G401 (cell line): ENCODE results near the gene MYLIP. TPM values are rescaled to one million over a fixed set of nuclear protein-coding genes. Genes with fewer than 3 reads are reported as not detected.

ENCODE experiments used
- DNase-seq: peaks from one replicate; pipeline ENCODE4 v3.0.0-alpha.2; 2015; ENCODE audit warnings: low spot score
- in situ Hi-C: cut with HindIII; loops from 2 replicates; pipeline ENCODE4 v1.10.0; 2016; ENCODE audit warnings: low sequenced_read_pairs, mixed read lengths
- total RNA-seq: library from RNA; depleted of rRNA; stranded (reverse); fragments of >200 nt; shearing (Covaris generic); gene quantifications from 2 replicates; pipeline ENCODE4 v1.2.3, GENCODE V29; 2014

MYLIP gene
- total RNA-seq, 1 experiment from 2014 or later: 2.0 TPM

DNA sequence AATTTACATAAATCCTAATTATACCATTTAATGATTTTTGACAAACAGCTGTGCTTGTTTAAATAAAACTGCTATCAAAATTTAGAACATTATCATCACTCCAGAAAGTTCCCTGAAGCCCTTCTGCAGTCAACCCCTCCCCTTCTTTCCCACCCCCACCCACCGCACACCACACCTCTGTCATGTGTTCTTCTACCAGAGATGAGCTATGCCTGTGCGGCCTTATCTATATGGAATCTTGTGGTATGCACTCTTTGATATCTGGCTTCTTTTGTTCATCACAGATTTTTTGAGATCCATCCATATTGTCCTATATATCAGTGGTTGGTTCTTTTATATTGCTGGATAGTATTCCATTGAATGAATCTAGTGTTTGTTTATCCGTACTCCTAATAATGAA, 7.2 kb downstream of the MYLIP start:
- in situ Hi-C loops: no loop called here
- no peak for DNase-seq

DNA sequence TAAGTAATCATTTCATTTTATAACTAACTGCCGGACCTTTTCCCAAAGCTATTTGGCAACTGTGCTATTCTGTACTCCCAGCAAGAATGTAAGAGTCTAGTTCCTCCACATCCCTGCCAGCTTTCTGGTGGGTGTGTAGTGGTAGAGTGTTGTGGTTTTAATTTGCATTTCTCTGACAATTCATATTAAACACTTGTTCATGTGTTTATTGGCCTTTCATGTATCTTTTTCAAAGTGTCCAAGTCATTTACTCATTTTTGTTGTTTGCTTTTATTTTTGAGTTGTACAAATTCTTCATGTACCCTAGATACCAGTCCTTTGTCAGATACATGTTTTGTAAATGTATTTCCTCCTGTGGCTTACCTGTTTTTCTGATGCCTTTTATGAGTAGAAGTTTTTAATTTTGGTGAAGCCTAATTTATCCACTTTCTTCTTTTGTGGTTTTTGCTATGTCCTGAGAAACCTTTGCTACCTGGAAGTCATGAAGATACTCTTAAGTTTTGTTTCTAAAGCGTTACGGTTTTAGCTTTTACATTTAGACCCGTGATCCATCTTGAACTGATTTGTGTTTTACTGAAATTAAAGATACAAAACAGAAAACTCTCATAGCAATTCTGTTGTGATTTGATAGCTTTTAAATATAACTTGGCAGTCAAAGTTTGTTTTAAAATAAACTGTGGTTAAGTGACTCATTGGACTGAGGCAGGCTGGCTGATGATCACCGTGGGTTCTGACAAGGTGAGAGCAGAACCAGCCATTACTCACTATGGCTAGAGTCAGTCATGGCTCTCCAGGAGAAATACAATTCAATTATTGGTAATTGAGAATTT, 8.0 kb downstream of the MYLIP start:
- no peak for DNase-seq
- in situ Hi-C loops: no loop called here

DNA sequence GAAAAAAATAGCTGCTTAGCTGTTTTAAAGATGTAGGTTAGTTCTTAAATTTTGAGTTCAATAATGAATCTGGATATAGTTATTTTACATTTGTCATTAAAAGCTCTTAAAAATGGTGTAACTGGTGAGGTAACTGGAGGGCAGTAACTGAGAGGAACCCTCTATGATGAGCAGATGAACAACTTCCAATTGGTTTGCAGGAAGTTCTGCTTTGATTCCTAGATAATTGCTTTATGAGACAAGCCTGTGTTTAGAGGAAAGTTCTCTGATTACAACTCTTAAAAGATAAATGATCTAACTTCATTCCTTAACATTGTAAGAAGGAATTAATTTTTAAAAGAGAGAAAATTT, 8.5 kb downstream of the MYLIP start:
- in situ Hi-C loops: no loop called here
- no peak for DNase-seq

DNA sequence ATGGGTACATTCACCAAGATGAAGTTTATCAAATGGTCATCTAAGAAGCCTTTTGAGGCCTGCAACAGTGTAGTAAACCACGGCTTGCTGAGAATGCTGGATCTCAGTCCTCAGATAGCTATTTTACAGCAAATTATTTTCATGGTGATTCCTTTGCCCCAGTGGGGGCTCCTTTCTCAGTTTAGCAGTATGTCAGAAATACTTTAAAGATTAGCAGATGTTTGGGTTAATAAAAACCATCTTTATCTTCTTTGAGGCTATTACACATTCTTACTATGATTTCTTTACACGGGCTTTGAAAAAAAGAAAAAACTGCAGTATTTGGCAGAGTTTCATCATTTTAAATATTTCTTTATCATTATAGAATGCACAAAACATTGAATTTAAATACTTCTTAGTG, 10.7 kb downstream of the MYLIP start:
- in situ Hi-C loops: no loop called here
- no peak for DNase-seq

DNA sequence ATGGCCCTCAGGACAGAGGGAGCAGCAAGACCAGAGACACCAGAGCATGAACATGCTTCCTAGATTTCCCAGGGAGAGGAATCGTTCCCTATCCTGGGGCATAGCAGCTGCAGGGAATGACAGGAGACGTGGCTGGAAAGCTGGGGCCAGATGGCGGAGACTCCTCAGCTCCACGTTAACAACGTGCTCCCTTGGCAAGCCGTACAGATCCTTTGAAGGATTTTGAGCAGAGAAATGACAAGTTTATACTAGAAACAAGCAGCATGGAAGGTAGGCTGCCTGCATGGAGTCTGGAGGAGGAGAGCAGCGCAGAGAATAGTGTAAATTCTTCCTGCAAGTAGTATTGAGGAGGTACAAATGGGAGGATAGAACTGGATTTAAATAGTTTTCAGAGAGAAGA, 11.7 kb downstream of the MYLIP start:
- in situ Hi-C loops: no loop called here
- no peak for DNase-seq

DNA sequence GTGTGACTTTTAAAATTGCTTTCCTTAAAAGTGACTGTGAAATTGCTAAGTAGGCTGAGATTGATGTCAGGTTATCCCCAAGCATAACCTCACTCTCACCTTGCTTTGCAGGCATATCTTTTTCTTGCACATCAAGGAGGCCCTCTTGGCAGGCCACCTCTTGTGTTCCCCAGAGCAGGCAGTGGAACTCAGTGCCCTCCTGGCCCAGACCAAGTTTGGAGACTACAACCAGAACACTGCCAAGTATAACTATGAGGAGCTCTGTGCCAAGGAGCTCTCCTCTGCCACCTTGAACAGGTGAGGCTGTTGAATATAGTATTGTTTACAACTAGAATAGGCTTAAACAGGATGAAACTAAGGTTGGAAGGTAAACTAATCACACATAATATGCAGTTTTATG, 12.6 kb downstream of the MYLIP start:
- in situ Hi-C loops: no loop called here
- DNase-seq: no peak

DNA sequence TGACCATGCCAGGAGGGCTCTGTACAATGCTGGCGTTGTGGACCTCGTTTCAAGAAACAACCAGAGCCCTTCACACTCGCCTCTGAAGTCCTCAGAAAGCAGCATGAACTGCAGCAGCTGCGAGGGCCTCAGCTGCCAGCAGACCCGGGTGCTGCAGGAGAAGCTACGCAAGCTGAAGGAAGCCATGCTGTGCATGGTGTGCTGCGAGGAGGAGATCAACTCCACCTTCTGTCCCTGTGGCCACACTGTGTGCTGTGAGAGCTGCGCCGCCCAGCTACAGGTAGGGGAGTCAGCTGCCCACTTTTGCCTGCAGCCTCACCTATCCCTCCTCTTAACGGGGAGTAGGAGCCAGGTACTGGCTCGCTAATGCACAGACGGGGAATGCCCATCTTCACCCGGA, 16.2 kb downstream of the MYLIP start:
- DNase-seq: no peak
- in situ Hi-C loops: no loop called here

DNA sequence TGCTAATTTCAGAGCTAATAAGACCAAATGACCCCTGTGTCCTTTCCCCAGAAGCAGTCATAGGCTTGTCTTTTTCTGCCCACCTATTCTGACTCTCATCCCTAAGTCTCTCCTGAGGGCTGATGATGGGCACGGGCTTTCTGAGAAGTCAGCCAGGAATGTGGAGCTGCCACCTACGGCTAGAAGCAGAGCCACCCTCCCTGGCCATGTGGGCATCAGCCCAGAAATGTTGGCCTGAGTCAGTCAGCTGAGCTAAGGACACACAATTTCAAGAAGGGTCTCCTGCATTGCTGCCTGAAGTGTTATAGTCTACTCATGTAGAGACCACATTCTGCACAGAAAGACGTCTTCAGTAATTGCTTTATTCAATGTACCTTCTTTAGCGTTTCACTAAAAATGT, 17.1 kb downstream of the MYLIP start:
- in situ Hi-C loops: no loop called here
- DNase-seq: no peak

DNA sequence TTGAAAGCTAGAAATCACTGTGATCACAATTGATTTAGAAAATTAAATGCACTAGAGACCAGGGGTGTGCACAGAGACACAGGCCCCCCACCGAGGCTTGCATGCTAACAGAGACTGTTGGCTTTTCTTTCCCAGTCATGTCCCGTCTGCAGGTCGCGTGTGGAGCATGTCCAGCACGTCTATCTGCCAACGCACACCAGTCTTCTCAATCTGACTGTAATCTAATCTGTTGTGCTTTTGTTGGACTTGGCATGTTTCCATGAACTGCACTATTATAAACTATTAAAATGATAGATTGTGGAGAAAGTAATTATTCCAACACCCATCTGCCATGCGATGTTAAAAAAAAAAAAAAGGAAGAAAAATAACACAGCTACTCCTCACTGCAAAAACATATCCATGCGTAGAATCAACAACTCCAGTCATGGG, 17.7 kb downstream of the MYLIP start:
- in situ Hi-C loops: no loop called here
- no peak for DNase-seq

DNA sequence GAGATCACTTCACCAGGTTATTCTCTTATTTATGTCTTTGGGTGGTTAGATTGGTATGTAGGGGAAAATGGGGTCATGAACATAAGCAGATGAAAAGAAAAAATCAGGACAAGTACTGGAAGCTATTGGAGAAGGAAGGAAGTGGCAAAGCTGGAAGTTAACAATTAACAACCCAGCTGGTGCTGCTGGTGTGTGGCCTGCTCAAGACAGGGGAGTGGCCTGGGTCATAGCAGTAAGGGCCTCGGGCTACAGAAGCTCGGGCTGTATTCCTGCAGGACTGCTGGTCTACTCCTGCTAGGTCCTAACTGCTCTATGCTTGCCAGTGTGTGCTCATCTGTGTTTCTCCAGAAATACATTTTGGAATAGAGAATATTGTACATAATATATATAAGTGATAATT, 19.6 kb downstream of the MYLIP start:
- in situ Hi-C loops: no loop called here
- no peak for DNase-seq

DNA sequence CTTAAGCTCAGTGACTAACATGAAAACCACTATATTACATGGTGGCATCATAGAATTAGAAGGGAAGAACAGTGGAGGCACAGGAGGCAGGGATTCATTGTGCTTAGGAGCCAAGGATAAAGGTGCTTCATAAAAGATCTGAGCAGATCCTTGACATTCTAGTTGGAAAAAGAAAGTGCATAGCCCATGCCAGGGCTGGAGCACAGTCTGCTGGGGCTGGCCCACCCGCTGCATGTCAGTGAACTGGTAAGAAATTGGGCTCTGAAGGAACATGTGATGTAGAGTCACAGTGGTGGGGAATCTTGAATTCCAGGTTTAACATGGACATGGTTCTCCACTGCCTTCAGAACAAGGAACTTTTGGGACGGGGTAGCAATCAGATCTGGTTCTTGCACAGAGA, 20.4 kb downstream of the MYLIP start:
- in situ Hi-C loops: no loop called here

DNA sequence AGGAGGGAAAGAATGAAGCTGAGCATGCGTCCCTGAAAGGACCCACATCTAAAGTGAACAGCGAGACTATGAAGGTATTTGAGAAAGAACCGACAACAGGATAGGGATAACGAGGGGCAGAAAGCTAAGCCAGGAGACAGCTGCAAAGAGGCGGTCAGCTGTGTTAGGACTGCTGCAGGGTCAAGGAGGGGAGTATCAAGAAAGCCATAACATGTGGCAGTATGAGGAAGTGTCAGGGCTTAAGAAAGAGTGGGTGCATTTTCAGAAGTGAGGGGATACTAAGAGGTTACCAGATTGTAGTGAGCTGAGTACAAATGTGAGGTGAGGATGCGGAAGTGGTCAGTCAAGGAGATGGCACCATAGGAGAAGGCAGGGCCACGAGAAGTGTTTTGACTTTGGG, 21.2 kb downstream of the MYLIP start:
- DNase-seq: no peak
- in situ Hi-C loops: no loop called here

More for the DNA sequence above, 20.4 kb downstream of the MYLIP start:
- DNase-seq: no peak

DNA sequence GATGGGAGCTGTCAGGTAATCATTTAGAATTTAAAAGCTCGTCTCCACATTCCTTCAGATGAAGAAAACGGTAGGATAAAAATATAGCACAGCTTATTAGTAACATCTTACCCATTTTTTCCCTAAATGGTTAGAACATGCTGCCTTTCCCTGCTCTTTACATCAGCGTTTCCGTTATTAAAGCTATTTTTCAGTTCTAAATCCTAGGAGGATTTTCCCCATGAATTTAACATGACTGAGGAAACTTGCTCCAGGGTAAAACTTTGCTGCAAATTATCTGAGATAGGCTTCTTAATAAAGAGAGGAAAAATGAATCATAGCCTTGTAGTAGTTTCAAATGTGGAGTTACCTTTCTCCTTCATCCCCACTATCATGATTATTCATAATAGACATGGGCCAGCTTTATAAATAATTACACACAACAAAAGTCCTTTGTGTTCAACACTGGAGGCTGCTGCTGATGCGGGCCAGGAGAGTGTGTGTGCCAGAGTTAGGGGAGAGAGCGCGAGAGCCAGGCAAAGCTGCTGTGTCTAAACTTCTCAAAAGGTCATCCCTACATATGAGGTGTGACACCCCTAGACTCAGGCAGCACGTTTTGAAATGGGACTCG, 24.4 kb downstream of the MYLIP start:
- in situ Hi-C loops: no loop called here
- no peak for DNase-seq

DNA sequence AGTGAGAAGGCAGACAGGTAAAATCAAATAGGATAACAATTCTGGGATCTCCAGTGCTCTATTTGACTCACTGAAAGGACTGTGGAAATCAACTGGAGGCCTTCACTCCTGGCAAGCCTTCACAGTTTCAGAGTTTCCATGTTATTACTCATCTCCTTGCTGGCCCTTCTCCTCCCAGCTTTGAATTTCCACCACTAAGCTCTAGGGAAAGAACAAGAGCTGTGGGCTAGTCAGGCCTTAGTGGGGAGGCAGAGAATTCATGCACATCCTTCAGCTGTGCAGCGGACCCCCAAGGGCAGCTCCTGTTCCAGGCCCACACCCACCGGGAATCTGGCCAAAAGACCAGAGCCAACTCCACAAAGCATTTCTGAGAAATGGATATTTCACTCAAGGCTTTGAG, 26.0 kb downstream of the MYLIP start:
- DNase-seq: no peak
- in situ Hi-C loops: no loop called here

DNA sequence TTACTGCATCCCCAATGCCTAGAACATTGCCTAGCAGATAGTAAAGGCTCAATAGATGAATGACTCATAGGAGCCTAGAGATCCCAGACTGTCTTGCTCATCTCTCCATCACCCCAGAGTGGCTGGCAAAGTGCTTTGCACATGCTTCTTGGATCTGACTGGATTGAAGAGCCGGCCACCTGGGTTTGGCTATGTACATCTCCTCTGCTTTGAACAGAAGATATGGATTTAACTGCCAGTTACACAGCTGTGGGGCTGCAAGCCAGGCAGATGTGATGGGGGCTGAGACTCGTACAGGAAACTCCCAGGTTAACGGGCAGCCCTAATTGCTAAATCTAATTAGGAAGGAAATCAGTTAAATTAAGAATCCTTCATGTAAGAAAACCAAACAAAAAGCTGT, 28.6 kb downstream of the MYLIP start:
- DNase-seq: no peak
- in situ Hi-C loops: no loop called here

DNA sequence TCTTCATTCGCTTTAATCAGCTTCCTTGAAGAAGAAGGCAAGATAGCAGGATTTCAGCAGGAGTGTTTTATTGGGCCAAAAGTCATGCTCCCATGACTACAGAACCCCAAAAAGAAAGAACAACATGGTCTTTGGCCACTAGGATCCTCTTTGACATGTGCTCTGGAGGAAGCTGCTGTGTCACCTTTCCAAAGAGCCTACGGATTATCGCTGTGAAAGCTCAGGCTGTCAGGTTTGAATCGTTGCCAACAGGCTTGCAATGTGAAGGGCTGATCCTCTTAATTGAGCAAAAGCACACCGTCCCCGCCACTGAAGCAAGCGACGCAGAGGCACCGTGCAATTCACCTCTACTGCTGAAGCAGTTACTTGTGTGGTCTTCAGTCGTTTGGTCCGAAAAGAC, 29.0 kb downstream of the MYLIP start:
- in situ Hi-C loops: no loop called here
- peak; percentile 79 for DNase-seq

DNA sequence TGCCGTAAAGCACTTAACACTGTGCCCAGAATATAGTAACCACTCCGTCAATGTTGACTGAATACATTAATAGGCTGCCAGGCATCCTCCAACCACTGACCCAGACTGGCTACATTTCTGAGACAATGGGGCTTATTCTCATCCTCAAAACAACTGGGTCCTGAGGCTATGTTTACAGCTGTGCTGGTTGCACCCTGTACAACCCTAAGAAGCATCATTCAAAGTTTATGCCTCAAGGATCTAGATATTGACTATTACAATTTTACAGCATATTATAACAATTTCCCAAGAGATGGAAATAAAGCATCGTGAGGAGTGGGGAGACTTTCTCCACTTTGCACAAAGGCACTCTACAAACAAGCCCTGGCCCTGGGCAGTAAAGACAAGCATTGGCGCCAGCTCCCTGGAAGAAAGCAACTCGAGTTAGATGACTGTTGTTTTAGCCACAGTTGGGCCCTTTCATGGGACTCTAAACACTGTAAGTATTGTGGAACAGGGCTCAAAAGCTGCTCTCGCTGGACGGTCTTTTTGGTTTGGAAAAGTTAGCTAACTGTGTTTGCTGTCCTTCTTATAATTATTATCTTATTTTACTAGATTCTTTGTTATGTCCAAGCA, 30.2 kb downstream of the MYLIP start:
- in situ Hi-C loops: no loop called here
- DNase-seq: no peak

DNA sequence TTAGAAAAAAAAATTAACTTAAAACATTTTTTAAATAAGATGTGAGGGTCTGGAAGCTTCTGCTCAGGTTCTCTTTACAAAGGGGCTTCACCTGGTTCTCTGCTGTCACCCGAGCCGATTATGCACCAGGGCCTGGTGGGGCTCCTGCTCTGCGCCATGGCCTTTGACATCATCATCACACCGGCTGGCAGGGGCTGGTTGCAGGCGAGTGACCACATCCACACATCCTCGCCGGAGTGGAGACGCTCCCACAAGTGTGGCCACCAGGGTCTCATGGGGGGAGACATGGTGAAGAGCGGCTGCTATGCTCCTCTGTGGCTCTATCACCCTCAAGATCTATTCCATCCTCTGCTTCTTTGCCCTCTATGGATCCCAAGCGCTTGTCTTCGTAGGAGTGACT, 31.9 kb downstream of the MYLIP start:
- no peak for DNase-seq
- in situ Hi-C loops: no loop called here

DNA sequence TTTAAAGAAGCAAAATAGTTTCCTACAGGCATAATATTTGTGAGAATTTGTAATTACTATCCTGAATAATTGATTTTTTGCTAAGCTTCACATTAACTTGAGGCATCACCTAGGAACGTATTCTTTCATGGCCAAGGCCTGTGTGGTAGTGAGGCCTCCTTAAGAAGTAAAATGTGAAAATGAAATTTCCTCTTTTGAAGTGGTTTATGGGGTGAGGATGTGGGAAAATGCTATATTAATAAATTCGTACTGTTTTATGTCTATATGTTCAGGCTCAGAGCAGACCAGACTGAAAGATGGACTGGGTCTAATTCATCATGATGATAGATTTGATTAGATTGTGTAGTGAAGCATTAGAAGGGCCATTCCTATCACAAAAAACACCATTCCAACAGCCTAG, 33.1 kb downstream of the MYLIP start:
- in situ Hi-C loops: no loop called here
- no peak for DNase-seq

DNA sequence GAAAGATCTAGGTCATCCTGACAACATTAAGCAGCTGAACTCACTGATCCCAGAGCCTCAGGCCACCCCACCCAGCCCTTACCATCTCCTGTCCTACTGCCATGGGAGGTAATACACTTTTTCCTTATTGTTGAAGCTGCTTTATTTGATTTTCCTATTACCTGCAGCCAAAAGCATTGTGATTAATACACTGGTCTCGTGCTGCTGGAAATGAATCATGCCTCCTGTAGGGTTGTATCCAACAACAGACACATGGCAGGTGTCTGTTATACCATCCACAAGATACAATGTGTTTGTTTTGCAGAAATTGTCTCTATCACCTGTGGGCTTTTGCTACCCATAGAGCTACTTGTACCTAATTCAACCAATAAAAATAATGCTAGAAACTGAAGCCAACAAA, 34.2 kb downstream of the MYLIP start:
- in situ Hi-C loops: no loop called here
- no peak for DNase-seq
